HepG2 (cell line): ENCODE results near the gene CD84. TPM values are rescaled to one million over a fixed set of nuclear protein-coding genes. Genes with fewer than 3 reads are reported as not detected.

Experiments
- IKZF4 ChIP-seq: sonication (generic); formaldehyde crosslinking; IDR thresholded peaks from 2 replicates; pipeline ENCODE4 v1.5.1; 2020; ENCODE audit warnings: borderline replicate concordance, mild to moderate bottlenecking, low read depth, missing genetic modification reagents; ENCODE audit errors: not compliant biosample characterization
- MED1 ChIP-seq: sonication (generic); formaldehyde crosslinking; IDR thresholded peaks from 2 replicates; pipeline ENCODE4 v1.4.0; 2020; ENCODE audit warnings: missing genetic modification reagents
- PHF20 ChIP-seq: sonication (generic); formaldehyde crosslinking; IDR thresholded peaks from 2 replicates; pipeline ENCODE4 v1.5.0; 2020; ENCODE audit warnings: mild to moderate bottlenecking, missing genetic modification reagents
- POLR2AphosphoS5 ChIP-seq: IDR thresholded peaks from 2 replicates; pipeline ENCODE4 v1.6.1; 2012; ENCODE audit warnings: low read depth, low read length
- PRMT3 ChIP-seq: sonication (generic); formaldehyde crosslinking; IDR thresholded peaks from 2 replicates; pipeline ENCODE4 v1.8.1; 2022; ENCODE audit warnings: low read depth, mild to moderate bottlenecking, moderate library complexity, missing genetic modification reagents, borderline replicate concordance
- PRPF4 ChIP-seq: fragments of 200-400 bp; formaldehyde crosslinking; IDR thresholded peaks from 2 replicates; pipeline ENCODE4 v1.6.1; 2016; ENCODE audit warnings: low read length, low read depth; ENCODE audit not compliant: poor library complexity, severe bottlenecking
- SPEN ChIP-seq: sonication (generic); formaldehyde crosslinking; IDR thresholded peaks from 2 replicates; pipeline ENCODE4 v1.5.1; 2020; ENCODE audit warnings: low read depth, mild to moderate bottlenecking, missing genetic modification reagents
- STAG1 ChIP-seq: sonication (generic); formaldehyde crosslinking; IDR thresholded peaks from 2 replicates; pipeline ENCODE4 v1.4.0; 2020; ENCODE audit warnings: missing genetic modification reagents
- ZBTB20 ChIP-seq: sonication (generic); formaldehyde crosslinking; IDR thresholded peaks from 2 replicates; pipeline ENCODE4 v1.8.1; 2023; ENCODE audit warnings: missing genetic modification reagents, low read depth, mild to moderate bottlenecking, borderline replicate concordance
- ZNF292 ChIP-seq: sonication (generic); formaldehyde crosslinking; IDR thresholded peaks from 2 replicates; pipeline ENCODE4 v1.8.1; 2022; ENCODE audit warnings: mild to moderate bottlenecking, low read depth, missing genetic modification reagents, borderline replicate concordance
- ZNF367 ChIP-seq: sonication (generic); formaldehyde crosslinking; IDR thresholded peaks from 2 replicates; pipeline ENCODE4 v1.4.0; 2020; ENCODE audit warnings: missing genetic modification reagents, borderline replicate concordance
- ZNF761 ChIP-seq: sonication (generic); formaldehyde crosslinking; conservative IDR thresholded peaks from 2 replicates; pipeline ENCODE4 v1.4.0; 2020; ENCODE audit warnings: mild to moderate bottlenecking, missing genetic modification reagents
- ZNF777 ChIP-seq: sonication (generic); formaldehyde crosslinking; IDR thresholded peaks from 2 replicates; pipeline ENCODE4 v1.4.0; 2020; ENCODE audit warnings: missing genetic modification reagents
- polyA plus RNA-seq, 8 experiments: library from polyadenylated mRNA; depleted of rRNA in 3 of 8; stranded (reverse) in 7 of 8; unstranded in 1 of 8; fragments of >200 nt; fragmentation: Illumina TruSeq in 4 of 8; extraction: Trizol in 4 of 8; gene quantifications; 2 replicates each; pipeline versions ENCODE4 v1.2.1 to v1.2.3, GENCODE V29; 2011 to 2016; ENCODE audit warnings: low read depth in 4 of 8, missing spikeins in 1 of 8, mixed read lengths in 1 of 8; ENCODE audit not compliant: insufficient read depth in 1 of 8
- total RNA-seq, 5 experiments: library from RNA; depleted of rRNA; stranded (reverse); fragments of >200 nt; fragmentation: Illumina TruSeq; extraction: Trizol; gene quantifications; 2 replicates each; pipeline ENCODE4 v1.2.3, GENCODE V29; 2016; ENCODE audit warnings: low read depth in 1 of 5
- TF ChIP-seq, protein P1 (sequence below): sonication (generic); formaldehyde crosslinking; IDR thresholded peaks from 2 replicates; pipeline ENCODE4 v1.4.0; 2020; ENCODE audit warnings: missing genetic modification reagents, borderline replicate concordance
- TF ChIP-seq, protein P2 (sequence below): sonication (generic); formaldehyde crosslinking; IDR thresholded peaks from 2 replicates; pipeline ENCODE4 v1.5.1; 2020; ENCODE audit warnings: mild to moderate bottlenecking, missing genetic modification reagents, moderate library complexity
- TF ChIP-seq, protein P3 (sequence below): sonication (generic); formaldehyde crosslinking; IDR thresholded peaks from 2 replicates; pipeline ENCODE4 v1.8.1; 2023; ENCODE audit warnings: mild to moderate bottlenecking, inconsistent platforms, moderate library complexity, missing genetic modification reagents, borderline replicate concordance
- TF ChIP-seq, protein P4 (sequence below): IDR thresholded peaks from 2 replicates; pipeline ENCODE4 v1.6.1; 2012; ENCODE audit warnings: low read depth, low read length, improper control_type of control experiment

The CD84 gene
- total and polyA plus RNA-seq, 2 of the 13 experiments (the other 11 are each of a cell fraction or from before 2014, with no cell fraction given) = not detected

GRCh38 chr1:160538985-160539651 lies 40.2 kb downstream of the CD84 start (continued):
- TF ChIP-seq ZNF367 (CRISPR knock-in tag) = no peak
- TF ChIP-seq, protein P1, sequence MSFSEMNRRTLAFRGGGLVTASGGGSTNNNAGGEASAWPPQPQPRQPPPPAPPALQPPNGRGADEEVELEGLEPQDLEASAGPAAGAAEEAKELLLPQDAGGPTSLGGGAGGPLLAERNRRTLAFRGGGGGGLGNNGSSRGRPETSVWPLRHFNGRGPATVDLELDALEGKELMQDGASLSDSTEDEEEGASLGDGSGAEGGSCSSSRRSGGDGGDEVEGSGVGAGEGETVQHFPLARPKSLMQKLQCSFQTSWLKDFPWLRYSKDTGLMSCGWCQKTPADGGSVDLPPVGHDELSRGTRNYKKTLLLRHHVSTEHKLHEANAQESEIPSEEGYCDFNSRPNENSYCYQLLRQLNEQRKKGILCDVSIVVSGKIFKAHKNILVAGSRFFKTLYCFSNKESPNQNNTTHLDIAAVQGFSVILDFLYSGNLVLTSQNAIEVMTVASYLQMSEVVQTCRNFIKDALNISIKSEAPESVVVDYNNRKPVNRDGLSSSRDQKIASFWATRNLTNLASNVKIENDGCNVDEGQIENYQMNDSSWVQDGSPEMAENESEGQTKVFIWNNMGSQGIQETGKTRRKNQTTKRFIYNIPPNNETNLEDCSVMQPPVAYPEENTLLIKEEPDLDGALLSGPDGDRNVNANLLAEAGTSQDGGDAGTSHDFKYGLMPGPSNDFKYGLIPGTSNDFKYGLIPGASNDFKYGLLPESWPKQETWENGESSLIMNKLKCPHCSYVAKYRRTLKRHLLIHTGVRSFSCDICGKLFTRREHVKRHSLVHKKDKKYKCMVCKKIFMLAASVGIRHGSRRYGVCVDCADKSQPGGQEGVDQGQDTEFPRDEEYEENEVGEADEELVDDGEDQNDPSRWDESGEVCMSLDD (CRISPR knock-in tag) = no peak
- TF ChIP-seq SPEN (CRISPR knock-in tag) = no peak
- no peak for TF ChIP-seq IKZF4 (CRISPR knock-in tag)
- TF ChIP-seq, protein P2, sequence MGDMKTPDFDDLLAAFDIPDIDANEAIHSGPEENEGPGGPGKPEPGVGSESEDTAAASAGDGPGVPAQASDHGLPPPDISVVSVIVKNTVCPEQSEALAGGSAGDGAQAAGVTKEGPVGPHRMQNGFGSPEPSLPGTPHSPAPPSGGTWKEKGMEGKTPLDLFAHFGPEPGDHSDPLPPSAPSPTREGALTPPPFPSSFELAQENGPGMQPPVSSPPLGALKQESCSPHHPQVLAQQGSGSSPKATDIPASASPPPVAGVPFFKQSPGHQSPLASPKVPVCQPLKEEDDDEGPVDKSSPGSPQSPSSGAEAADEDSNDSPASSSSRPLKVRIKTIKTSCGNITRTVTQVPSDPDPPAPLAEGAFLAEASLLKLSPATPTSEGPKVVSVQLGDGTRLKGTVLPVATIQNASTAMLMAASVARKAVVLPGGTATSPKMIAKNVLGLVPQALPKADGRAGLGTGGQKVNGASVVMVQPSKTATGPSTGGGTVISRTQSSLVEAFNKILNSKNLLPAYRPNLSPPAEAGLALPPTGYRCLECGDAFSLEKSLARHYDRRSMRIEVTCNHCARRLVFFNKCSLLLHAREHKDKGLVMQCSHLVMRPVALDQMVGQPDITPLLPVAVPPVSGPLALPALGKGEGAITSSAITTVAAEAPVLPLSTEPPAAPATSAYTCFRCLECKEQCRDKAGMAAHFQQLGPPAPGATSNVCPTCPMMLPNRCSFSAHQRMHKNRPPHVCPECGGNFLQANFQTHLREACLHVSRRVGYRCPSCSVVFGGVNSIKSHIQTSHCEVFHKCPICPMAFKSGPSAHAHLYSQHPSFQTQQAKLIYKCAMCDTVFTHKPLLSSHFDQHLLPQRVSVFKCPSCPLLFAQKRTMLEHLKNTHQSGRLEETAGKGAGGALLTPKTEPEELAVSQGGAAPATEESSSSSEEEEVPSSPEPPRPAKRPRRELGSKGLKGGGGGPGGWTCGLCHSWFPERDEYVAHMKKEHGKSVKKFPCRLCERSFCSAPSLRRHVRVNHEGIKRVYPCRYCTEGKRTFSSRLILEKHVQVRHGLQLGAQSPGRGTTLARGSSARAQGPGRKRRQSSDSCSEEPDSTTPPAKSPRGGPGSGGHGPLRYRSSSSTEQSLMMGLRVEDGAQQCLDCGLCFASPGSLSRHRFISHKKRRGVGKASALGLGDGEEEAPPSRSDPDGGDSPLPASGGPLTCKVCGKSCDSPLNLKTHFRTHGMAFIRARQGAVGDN (CRISPR knock-in tag) = no peak
- TF ChIP-seq ZBTB20 (CRISPR knock-in tag) = peak; percentile 79; the same call in 1 of the 2 replicates
- no peak for TF ChIP-seq STAG1 (CRISPR knock-in tag)
- no peak for TF ChIP-seq PHF20
- no peak for TF ChIP-seq POLR2AphosphoS5
- 0 out of 2 replicates have a peak, but pooled peaks have one; percentile 56 for TF ChIP-seq MED1
- TF ChIP-seq ZNF777 (CRISPR knock-in tag) = no peak
- TF ChIP-seq, protein P3, sequence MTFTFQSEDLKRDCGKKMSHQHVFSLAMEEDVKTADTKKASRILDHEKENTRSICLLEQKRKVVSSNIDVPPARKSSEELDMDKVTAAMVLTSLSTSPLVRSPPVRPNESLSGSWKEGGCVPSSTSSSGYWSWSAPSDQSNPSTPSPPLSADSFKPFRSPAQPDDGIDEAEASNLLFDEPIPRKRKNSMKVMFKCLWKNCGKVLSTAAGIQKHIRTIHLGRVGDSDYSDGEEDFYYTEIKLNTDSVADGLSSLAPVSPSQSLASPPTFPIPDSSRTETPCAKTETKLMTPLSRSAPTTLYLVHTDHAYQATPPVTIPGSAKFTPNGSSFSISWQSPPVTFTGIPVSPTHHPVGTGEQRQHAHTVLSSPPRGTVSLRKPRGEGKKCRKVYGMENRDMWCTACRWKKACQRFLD (CRISPR knock-in tag) = no peak
- TF ChIP-seq, protein P4, sequence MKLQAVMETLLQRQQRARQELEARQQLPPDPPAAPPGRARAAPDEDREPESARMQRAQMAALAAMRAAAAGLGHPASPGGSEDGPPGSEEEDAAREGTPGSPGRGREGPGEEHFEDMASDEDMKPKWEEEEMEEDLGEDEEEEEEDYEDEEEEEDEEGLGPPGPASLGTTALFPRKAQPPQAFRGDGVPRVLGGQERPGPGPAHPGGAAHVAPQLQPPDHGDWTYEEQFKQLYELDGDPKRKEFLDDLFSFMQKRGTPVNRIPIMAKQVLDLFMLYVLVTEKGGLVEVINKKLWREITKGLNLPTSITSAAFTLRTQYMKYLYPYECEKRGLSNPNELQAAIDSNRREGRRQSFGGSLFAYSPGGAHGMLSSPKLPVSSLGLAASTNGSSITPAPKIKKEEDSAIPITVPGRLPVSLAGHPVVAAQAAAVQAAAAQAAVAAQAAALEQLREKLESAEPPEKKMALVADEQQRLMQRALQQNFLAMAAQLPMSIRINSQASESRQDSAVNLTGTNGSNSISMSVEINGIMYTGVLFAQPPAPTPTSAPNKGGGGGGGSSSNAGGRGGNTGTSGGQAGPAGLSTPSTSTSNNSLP = 0 out of 2 replicates have a peak, but pooled peaks have one; percentile 23
- TF ChIP-seq ZNF292 (CRISPR knock-in tag) = no peak
- no peak for TF ChIP-seq PRMT3
- TF ChIP-seq PRPF4 = no peak
- no peak for TF ChIP-seq ZNF761 (CRISPR knock-in tag)
